Adipose tissue (tissue), 3 donors: ENCODE results near the gene POLDIP2. TPM values are rescaled to one million over a fixed set of nuclear protein-coding genes. Genes with fewer than 3 reads are reported as not detected.

ENCODE experiments used
- H3K27ac ChIP-seq: one replicate; pipeline ENCODE4 v1.5.1; 2013; ENCODE audit warnings: low read depth, low read length
- WGBS, 3 donors: extraction: QIAGEN DNeasy Blood & Tissue Kit; methylation state at CpG; one replicate each; pipeline ENCODE4 v1.1.7; 2013; 5-methylcytosine and 5-hydroxymethylcytosine counted together
- polyA plus RNA-seq, 3 donors: library from polyadenylated mRNA; stranded (reverse); fragments of 200-250 nt; gene quantifications; one replicate each; pipeline ENCODE4 v1.2.3, GENCODE V29; 2013
- donor health status: healthy with polysubstance abuse.
- donor health status: Bipolar disorder and iron deficiency.
- donor health status: healthy.

The POLDIP2 gene
- polyA plus RNA-seq, 3 donors: 55.1 to 89.6 (median 58.5) TPM

DNA sequence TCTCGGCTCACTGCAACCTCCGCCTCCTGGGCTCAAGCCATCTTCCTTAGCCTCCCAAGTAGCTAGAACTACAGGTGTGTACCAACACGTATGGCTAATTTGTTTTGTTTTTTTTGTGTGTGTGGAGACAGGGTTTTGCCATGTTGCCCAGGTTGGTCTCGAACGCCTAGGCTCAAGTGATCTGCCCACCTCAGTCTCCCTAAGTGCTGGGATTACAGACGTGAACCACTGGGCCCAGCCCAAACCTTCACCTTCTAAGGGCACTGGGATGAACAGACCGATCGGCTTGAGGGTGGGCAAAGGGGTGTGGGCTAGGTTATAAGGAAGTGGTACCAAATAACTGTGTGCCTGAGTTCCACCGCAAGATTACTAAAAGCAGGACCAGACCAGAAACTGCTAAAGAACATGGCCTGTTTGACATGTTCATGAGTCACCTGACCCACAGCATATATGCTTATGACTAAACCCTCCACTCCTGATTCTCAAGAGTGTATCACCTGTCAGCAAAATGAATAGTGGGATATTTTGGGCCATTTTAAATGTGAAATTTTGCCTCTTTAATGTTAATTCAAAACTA is 30.2 kb downstream of the POLDIP2 start:
- 76 to 93% (median 89%) methylated on average over 9 of the region's 9 CpGs for WGBS, 3 donors
- no peak overlapping the region for H3K27ac ChIP-seq

GRCh38 chr17:28326114-28326513 is 31.2 kb downstream of the POLDIP2 start:
- no peak overlapping the region for H3K27ac ChIP-seq
- 25 to 94% (median 83%) methylated on average over 7 of the region's 7 CpGs for WGBS, 3 donors

DNA sequence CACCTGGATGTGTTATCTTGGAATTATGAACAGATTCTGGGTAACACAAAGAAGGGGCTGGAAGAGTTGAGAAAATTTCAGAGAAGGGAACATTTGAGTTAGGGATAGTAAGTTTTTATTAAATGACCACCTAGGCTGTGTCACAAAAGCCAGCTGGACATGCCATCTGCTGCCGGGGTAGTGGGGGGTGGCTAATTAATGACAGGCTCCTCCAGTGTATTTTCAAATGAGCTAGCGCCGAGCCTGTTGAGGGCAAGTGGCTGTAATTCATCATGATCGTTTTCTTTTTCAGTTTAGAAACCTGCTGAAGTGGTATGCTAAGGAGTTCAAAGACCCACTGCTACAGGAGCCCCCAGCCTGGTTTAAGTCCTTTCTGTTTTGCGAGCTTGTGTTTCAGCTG is 32.1 kb downstream of the POLDIP2 start:
- 25 to 75% (median 65%) methylated on average over 5 of the region's 5 CpGs for WGBS, 3 donors
- H3K27ac ChIP-seq: no peak overlapping the region

DNA sequence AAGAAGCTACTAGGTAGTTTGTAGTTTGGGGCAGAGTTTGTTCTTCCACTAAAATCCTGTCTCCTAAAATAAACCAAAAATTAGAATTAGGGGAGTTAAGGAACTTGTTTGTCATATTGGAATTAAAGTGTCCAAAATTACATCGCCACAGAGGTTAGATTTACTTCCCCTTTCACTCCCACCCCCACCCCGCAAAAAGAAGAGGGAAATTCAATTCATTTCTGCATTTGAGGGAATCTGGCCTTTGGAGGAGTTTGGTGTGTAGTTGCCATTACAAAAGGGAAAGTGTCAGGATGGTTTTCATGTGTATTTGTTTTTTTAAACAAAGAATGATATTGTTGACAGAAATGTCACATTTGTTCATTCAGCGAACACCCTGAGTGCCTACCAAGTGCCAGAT is 32.5 kb downstream of the POLDIP2 start:
- 34 to 76% (median 63%) methylated on average over 3 of the region's 3 CpGs for WGBS, 3 donors
- H3K27ac ChIP-seq: no peak overlapping the region

DNA sequence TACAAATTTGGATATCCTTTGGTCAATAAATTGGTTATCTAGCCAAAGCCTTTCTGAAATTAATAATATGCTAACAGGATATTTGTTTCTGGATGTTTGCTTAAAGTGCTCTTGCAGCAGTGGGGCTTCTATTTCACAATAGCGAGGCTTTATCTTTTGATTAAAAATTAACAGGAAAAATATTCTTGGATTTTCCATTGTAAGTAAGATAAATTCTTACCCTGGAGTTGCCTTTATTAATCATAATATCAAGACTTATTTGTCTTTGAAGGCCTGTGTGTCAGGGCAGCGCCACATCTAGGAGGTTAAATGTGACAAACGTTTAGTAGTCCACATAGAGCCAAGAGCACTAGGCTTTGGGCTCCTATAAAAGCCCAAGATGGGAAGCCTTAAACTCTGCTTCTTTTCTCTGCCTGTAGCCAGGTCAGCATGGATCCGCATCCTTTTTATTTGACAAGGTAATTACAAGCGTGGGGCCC is 33.0 kb downstream of the POLDIP2 start:
- 32 to 87% (median 79%) methylated on average over 5 of the region's 5 CpGs for WGBS, 3 donors
- H3K27ac ChIP-seq: no peak overlapping the region

DNA sequence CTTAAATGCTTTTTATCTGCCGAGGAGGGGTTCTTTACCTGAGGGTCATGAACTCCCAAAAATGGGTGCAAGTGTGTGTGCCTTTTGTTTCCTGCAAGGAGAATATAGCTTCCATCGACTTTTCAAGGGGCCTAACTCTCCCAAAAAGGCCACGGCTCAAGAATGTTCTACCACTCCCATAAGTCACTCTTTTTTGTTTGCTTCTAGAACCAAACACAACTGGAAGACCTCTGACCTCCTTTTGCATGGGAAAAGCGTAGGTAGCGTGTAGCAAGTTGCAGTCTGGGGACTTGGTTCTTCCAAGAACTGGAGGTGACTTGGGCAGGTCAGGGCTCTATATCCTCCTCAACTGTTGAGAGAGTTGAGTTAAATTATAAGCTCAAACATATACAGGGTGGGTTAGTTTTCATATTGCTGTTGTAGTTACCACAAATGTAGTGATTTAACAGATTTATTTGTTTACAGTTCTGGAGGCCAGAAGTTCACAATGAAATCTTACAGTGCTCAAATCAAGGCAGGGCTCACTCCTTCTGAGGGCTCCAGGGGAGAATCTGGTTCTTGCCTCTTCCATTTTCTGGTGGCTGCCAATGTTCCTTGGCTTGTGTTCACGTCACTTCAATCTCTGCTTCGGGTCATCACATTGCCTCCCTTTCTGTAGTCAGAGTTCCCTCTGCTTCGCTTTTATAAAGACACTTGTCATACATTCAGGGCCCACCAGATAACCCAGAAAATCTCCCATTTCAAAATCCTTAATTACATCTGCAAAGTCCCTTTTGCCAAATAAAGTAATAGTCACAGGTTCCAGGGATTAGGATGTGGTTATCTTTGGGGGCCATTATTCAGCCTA is 36.9 kb downstream of the POLDIP2 start:
- H3K27ac ChIP-seq: no peak overlapping the region
- WGBS, 3 donors: 27 to 75% (median 74%) methylated on average over 8 of the region's 8 CpGs

DNA sequence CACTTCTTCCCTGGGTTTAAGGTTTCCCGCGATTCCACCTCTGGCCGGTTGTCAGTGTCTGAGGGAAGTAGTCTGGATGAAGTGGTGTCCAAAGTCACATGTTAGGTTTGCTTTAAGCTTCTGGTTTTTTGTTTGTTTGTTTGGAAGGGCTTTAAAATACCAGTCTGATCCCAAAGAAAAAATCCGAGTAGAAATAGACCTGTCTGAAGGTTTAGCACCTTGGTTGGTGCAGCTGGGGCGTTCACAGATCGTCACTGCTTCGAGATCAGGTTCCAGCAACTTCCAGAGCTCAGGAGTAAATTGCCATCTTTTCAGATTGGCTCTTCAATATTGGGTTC is 37.8 kb downstream of the POLDIP2 start:
- 4 to 6% (median 5%) methylated on average over 7 of the region's 7 CpGs for WGBS, 3 donors
- H3K27ac ChIP-seq: no peak overlapping the region

- no peak within 1 kb of the TSS for H3K27ac ChIP-seq
- WGBS, 3 donors: 0 to 1% (median 0%) methylated on average over 70 to 72 of the region's 72 CpGs
Measured at GRCh38 chr17:28318759-28319597, 38.3 kb downstream of the POLDIP2 start, which contains the start of gene TMEM97. TSS of gene TMEM97 (plus strand) at chr17:28319200. CDS start at chr17:28319240, 40 bp downstream.

- 7 to 14% (median 13%) methylated on average over 40 of the region's 40 CpGs for WGBS, 3 donors
Measured at GRCh38 chr17:28317966-28318758, 39.2 kb downstream of the POLDIP2 start.

DNA sequence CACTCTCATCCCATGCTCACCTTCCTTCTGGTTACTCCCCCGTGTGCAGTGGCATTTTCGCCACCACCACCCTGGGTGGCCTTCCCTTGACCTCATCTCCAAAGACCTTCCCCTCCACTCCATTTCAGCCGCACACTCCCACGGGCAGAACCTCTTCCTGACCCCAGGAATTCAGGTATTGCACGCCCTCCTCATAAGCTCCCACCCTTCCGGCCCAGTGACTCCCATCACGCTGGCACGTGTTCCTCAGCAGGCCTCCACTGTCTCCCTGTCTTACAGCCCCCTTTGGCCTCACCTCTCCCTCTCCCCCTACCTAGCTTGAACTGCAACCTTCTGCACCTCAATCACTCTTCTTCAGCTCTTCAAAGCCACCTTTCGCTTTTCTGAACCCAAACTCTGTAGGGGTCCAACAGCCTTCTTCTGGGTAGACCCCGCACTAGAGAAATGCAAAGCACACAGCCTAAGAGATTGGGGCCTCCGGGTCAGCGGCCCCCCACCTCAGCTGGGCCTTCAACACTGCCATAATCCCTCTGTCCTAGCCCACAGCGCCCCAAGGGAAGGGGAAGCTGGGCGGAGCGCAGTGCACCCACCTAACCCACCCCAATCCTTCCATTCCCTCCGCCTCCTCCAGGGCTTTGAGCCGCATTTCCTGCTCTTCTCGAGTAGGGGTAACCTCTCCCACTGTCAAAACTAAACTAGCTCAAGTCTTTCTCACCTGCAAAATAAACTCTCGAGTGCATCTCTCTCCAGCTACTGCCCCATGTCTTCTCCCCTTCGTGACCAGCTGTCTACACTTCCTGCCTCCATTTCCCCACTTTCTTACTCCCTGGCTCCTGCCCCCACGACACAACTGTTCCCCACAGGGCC is 40.0 kb downstream of the POLDIP2 start:
- 74 to 88% (median 87%) methylated on average over 21 of the region's 21 CpGs for WGBS, 3 donors
- H3K27ac ChIP-seq: no peak overlapping the region

More at GRCh38 chr17:28317966-28318758, 39.2 kb downstream of the POLDIP2 start:
- no peak overlapping the region for H3K27ac ChIP-seq

GRCh38 chr17:28315846-28316705 is 41.3 kb downstream of the POLDIP2 start:
- H3K27ac ChIP-seq: no peak overlapping the region
- 90 to 96% (median 94%) methylated on average over 4 of the region's 4 CpGs for WGBS, 3 donors

DNA sequence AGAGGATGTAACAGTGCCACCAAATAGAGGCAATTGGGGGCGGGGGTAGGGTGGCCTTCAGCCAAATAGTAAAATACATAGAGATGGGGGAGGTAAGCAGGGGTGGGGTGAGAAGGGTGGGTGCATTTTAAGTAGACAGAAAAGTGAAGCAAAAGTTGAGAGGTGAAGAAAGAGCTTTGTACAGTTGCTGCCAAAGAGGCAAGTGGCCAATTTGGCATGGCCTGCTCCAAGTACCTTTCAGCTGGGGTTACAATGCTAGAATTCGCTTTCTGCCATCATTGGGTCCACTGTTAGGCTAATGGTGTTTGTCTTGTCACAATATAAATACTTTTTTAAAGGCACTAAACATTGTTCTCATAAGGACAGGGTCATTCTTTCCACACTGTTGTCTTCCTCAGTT is 43.5 kb downstream of the POLDIP2 start:
- WGBS, 3 donors: 61 to 85% (median 84%) methylated on average over 2 of the region's 2 CpGs
- H3K27ac ChIP-seq: no peak overlapping the region

GRCh38 chr17:28306954-28307401 is 50.3 kb downstream of the POLDIP2 start:
- WGBS, 3 donors: 28 to 56% (median 33%) methylated on average over 36 to 38 of the region's 38 CpGs
- no peak overlapping the region for H3K27ac ChIP-seq

DNA sequence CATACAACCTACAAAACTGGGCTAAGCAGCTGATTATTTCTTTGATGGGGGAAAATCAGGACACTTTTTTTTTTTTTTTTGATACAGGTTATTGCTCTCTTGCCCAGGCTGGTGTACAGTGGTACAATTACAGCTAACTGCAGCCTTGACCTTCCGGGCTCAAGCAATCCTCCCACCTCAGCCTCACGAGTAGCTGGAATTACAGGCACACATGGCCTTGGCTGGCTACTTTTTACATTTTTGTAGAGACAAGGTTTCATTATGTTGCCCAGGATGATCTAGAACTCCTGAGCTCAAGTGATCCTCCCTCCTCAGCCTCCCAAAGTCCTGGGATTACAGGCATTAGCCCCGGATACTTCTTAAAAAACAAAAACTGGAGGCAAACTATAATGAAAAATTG is 58.9 kb downstream of the POLDIP2 start:
- H3K27ac ChIP-seq: no peak overlapping the region
- WGBS, 3 donors: 52 to 86% (median 80%) methylated on average over 3 of the region's 3 CpGs
